Esophagus squamous epithelium (tissue), 4 donors: Measurements from ENCODE around the gene MRPS18B.

Experiments
- CTCF ChIP-seq, 6 experiments: fragments of 450-650 bp in 4 of 6; fragments of 200-600 bp in 2 of 6; sonication (generic) in 2 of 6; IDR thresholded peaks; one replicate each; pipeline ENCODE4 v1.5.1; 2016 to 2019; ENCODE audit warnings: antibody characterized with exemption in 6 of 6, mild to moderate bottlenecking in 4 of 6, moderate library complexity in 4 of 6
- POLR2A ChIP-seq, 4 donors: fragments of 450-650 bp; IDR thresholded peaks; one replicate each; pipeline ENCODE4 v1.6.1; 2017; ENCODE audit warnings: antibody characterized with exemption in 4 of 4, mild to moderate bottlenecking in 4 of 4, moderate library complexity in 3 of 4

- no peak for TF ChIP-seq CTCF (IDR thresholded peaks at IDR 0.05)
- peak in 1 of 4 donors; percentile 12 for TF ChIP-seq POLR2A (IDR thresholded peaks at IDR 0.05)
Observed at GRCh38 chr6:30615958-30616810, 1.5 kb upstream of the MRPS18B start.
